ENCODE results near the gene TRAF7. TPM values are rescaled to one million over a fixed set of nuclear protein-coding genes. Genes with fewer than 3 reads are reported as not detected.

TRAF7 gene
- total RNA-seq, 2 experiments from 2014 or later, result 77.1 to 80.3 TPM

DNA sequence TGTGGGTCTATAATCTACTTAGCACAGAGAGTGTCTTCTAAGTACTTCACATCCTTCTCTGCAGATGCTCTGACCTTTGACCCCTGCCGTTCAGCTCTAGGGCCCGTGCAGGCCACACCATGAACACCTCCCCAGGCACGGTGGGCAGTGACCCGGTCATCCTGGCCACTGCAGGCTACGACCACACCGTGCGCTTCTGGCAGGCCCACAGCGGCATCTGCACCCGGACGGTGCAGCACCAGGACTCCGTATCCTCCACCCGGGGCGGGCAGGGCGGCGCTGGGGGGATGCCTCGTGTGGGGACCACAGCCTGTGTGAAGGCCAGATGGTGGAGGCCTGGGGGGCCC, 50.4 kb downstream of the TRAF7 start:
- Mint-ChIP-seq H3K36me3 (peaks cover 24% of the 10 kb centered on the region), H3K4me1 (ENCODE audit: low read depth) (peaks cover 26% of the 10 kb centered on the region), H3K4me3 (peak overlapping the region; percentile 84), H3K27ac (peak overlapping the region; percentile 77), H3K27me3 (no peaks in the 10 kb centered on the region), H3K9me3 (no peaks in the 10 kb centered on the region)
- intact Hi-C loops (cut with micrococcal nuclease), result loop anchor here (1.0 to 5.0 kb wide), 3 partner anchors 9 to 46 kb away; partner anchors contain the start of genes E4F1 and ECI1
- CTCF ChIA-PET, result interaction anchor here (0.7 to 1.3 kb wide), 2 partner anchors 9 to 46 kb away, joined by 3 to 4 read pairs; partner anchors contain the start of genes ECI1 and PGP
- POLR2A ChIA-PET, result interaction anchor here (1.4 to 2.1 kb wide), 2 partner anchors 8 to 46 kb away, joined by 6 to 13 read pairs; partner anchors contain the start of genes ECI1 and PGP
- no peak for DNase-seq

DNA sequence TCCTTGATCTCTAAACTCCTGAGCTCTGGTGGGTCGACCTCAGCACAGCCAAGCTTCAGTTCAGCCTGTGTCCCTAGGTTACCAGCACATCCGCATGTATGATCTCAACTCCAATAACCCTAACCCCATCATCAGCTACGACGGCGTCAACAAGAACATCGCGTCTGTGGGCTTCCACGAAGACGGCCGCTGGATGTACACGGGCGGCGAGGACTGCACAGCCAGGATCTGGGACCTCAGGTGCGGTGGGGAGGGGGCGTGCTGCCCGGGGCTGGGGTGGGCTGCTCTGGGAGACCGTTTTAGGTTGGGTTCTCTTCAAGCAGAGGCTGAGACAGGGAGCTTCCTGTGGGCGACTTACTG, 50.8 kb downstream of the TRAF7 start:
- peak overlapping the region; percentile 84 for H3K4me3 Mint-ChIP-seq
- peak overlapping the region; percentile 77 for H3K27ac Mint-ChIP-seq
- peaks cover 24% of the 10 kb centered on the region for H3K36me3 Mint-ChIP-seq
- intact Hi-C loops (cut with micrococcal nuclease), result loop anchor here (5.0 kb wide), 1 partner anchor 46 kb away; the partner anchor contains the start of gene ECI1
- no peaks in the 10 kb centered on the region for H3K9me3 Mint-ChIP-seq
- peaks cover 26% of the 10 kb centered on the region for H3K4me1 Mint-ChIP-seq (ENCODE audit: low read depth)
- CTCF ChIA-PET, result interaction anchor here (0.7 to 1.3 kb wide), 3 partner anchors 8 to 45 kb away, joined by 3 to 4 read pairs (median 3); partner anchors contain the start of genes ECI1 and PGP
- POLR2A ChIA-PET, result interaction anchor here (0.6 to 2.1 kb wide), 5 partner anchors 8 to 384 kb away, joined by 3 to 13 read pairs (median 4); partner anchors contain the start of genes ECI1, PGP and TRAF7
- DNase-seq, result no peak
- no peaks in the 10 kb centered on the region for H3K27me3 Mint-ChIP-seq

- H3K4me1 Mint-ChIP-seq (ENCODE audit: low read depth), result peaks cover 29% of the 10 kb centered on the region
- intact Hi-C loops (cut with micrococcal nuclease), result loop anchor here (5.0 kb wide), 1 partner anchor 45 kb away; the partner anchor contains the start of gene ECI1
- H3K9me3 Mint-ChIP-seq, result no peaks in the 10 kb centered on the region
- no peak for DNase-seq
- no peaks in the 10 kb centered on the region for H3K27me3 Mint-ChIP-seq
- peak overlapping the region; percentile 84 for H3K4me3 Mint-ChIP-seq
- POLR2A ChIA-PET, result interaction anchor here (0.6 to 2.1 kb wide), 4 partner anchors 7 to 384 kb away, joined by 3 to 13 read pairs (median 4); partner anchors contain the start of genes PGP and TRAF7
- peaks cover 24% of the 10 kb centered on the region for H3K36me3 Mint-ChIP-seq
- peak overlapping the region; percentile 77 for H3K27ac Mint-ChIP-seq
- CTCF ChIA-PET, result interaction anchor here (0.7 to 1.3 kb wide), 3 partner anchors 8 to 45 kb away, joined by 3 to 4 read pairs (median 3); partner anchors contain the start of genes ECI1 and PGP
Measured at GRCh38 chr16:2206780-2207433, 51.3 kb downstream of the TRAF7 start.

- Mint-ChIP-seq H3K36me3 (peaks cover 31% of the 10 kb centered on the region), H3K27ac (peak overlapping the region; percentile 54), H3K27me3 (no peaks in the 10 kb centered on the region), H3K4me1 (ENCODE audit: low read depth) (peaks cover 37% of the 10 kb centered on the region), H3K4me3 (peak overlapping the region; percentile 49), H3K9me3 (no peaks in the 10 kb centered on the region)
- no peak for DNase-seq
- POLR2A ChIA-PET, result no interaction called here
- intact Hi-C loops (cut with micrococcal nuclease), result loop anchor here (5.0 kb wide), 1 partner anchor 44 kb away; the partner anchor contains the start of gene ECI1
- CTCF ChIA-PET, result no interaction called here
Measured at GRCh38 chr16:2207872-2208271, 52.3 kb downstream of the TRAF7 start.

- Mint-ChIP-seq H3K4me3 (no peak overlapping the region), H3K36me3 (peaks cover 34% of the 10 kb centered on the region), H3K4me1 (ENCODE audit: low read depth) (peaks cover 41% of the 10 kb centered on the region), H3K27me3 (no peaks in the 10 kb centered on the region), H3K27ac (no peak overlapping the region), H3K9me3 (no peaks in the 10 kb centered on the region)
- DNase-seq, result no peak
- CTCF ChIA-PET, result no interaction called here
- POLR2A ChIA-PET, result no interaction called here
- intact Hi-C loops (cut with micrococcal nuclease), result loop anchor here (5.0 kb wide), 1 partner anchor 44 kb away; the partner anchor contains the start of gene ECI1
Measured at GRCh38 chr16:2208308-2208707, 52.7 kb downstream of the TRAF7 start.

DNA sequence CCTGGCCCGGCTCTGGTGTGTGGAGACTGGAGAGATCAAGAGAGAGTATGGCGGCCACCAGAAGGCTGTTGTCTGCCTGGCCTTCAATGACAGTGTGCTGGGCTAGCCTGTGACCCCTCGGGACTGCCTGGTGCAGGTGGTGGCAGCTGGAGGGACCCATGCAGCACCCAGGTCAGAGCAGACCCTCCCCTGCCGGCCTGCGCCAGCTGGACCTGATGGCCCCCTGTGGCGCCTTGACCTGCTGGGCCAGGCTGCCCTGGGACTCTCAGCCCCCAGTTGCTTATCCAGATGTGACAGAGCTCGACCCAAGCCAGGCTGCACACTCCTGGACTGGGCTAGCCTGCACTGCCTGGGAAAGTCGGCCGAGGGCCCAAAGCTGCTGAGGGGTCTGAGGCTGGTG, 53.2 kb downstream of the TRAF7 start:
- ChIA-PET POLR2A (no interaction called here), CTCF (no interaction called here)
- Mint-ChIP-seq H3K9me3 (no peaks in the 10 kb centered on the region), H3K4me3 (no peak overlapping the region), H3K36me3 (peaks cover 38% of the 10 kb centered on the region), H3K27me3 (no peaks in the 10 kb centered on the region), H3K4me1 (ENCODE audit: low read depth) (peaks cover 41% of the 10 kb centered on the region), H3K27ac (no peak overlapping the region)
- intact Hi-C loops (cut with micrococcal nuclease), result loop anchor here (5.0 kb wide), 1 partner anchor 44 kb away; the partner anchor contains the start of gene ECI1
- no peak for DNase-seq

GRCh38 chr16:2209258-2210008, 53.9 kb downstream of the TRAF7 start:
- no peak overlapping the region for H3K4me3 Mint-ChIP-seq
- POLR2A ChIA-PET, result no interaction called here
- CTCF ChIA-PET, result no interaction called here
- H3K27ac Mint-ChIP-seq, result no peak overlapping the region
- H3K4me1 Mint-ChIP-seq (ENCODE audit: low read depth), result peaks cover 39% of the 10 kb centered on the region
- H3K9me3 Mint-ChIP-seq, result no peaks in the 10 kb centered on the region
- no peak for DNase-seq
- no peaks in the 10 kb centered on the region for H3K27me3 Mint-ChIP-seq
- intact Hi-C loops (cut with micrococcal nuclease), result loop anchor here (5.0 kb wide), 1 partner anchor 43 kb away; the partner anchor contains the start of gene ECI1
- H3K36me3 Mint-ChIP-seq, result peaks cover 38% of the 10 kb centered on the region

DNA sequence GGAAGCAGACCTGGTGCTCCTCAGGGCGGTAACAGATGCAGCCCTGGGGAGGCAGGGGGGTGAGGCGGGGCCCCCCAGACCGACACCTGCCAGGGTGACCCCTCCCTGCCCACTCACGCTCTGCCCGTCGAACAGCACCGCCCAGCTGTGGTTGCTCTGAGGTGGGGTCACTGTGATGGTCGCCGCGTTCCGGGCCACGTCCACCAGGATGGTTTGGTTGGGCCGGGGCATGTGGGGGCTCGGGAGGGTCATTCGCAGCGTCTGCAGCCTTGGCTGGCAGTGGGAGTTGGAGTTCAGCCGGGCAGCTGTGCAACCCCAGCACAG, 54.4 kb downstream of the TRAF7 start:
- Mint-ChIP-seq H3K27me3 (no peaks in the 10 kb centered on the region), H3K27ac (no peak overlapping the region), H3K4me1 (ENCODE audit: low read depth) (peaks cover 35% of the 10 kb centered on the region), H3K9me3 (no peaks in the 10 kb centered on the region), H3K4me3 (no peak overlapping the region), H3K36me3 (peaks cover 36% of the 10 kb centered on the region)
- ChIA-PET CTCF (no interaction called here), POLR2A (no interaction called here)
- no peak for DNase-seq
- intact Hi-C loops (cut with micrococcal nuclease), result no loop called here

DNA sequence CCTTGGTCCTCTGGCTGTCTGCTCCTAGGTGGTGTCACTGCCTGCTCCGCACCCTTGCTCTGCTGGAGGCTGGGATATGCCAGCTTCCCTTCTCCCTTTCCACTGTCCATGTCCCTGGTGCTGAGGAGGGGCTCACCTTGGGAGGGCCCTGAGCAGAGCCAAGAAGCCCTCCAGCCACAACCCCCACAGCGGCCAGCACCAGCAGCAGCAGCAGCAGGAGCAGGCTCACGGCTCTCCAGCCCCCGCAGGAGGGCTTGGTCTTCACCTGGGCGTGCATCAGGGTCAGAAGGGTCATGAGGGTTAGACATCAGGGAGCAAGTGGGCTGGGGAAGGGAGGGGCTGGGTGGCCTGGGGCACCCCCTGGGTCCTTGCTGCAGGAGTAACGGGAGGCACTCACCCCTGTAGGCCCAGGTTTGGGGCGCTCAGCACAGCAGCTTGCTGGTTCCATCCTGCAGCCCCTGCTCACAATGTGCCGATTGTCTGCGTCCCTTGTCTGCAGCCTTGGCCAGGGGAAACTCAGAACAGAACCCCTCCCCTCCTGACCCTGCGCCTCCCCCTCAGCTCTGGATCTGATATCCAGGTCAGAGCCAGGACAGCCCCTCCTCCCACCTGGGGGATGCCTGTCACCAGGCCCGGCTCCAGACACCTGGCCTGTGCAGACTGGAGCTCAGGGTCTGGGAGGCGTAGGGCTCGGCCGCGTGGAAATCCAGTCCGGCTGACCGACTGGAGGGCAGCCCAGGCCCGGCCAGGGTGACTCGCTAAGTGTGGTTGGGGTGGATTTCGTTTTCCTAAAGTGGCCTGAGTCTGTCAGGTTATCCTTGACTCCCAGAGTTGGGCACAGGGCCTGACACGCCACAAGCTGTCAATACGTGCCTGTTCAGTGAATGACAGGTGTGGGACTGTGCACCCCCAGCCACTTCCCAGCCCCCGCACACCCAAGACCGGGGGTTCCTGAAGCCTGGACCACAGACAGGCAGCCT, 55.1 kb downstream of the TRAF7 start, which contains the start of gene BRICD5:
BRICD5 (minus strand) TSS at position 478 of the 980 bp plus-strand sequence; CDS start at position 448, 30 bp downstream.
- ChIA-PET CTCF (no interaction called here), POLR2A (no interaction called here)
- Mint-ChIP-seq H3K4me1 (ENCODE audit: low read depth) (peaks cover 37% of the 10 kb centered on the region), H3K4me3 (no peak within 1 kb of the TSS), H3K27me3 (no peaks in the 10 kb centered on the region), H3K9me3 (no peaks in the 10 kb centered on the region), H3K27ac (no peak within 1 kb of the TSS), H3K36me3 (peaks cover 36% of the 10 kb centered on the region)
- no peak for DNase-seq
- intact Hi-C loops (cut with micrococcal nuclease), result no loop called here

GRCh38 chr16:2211923-2212347, 56.4 kb downstream of the TRAF7 start:
- peaks cover 29% of the 10 kb centered on the region for H3K36me3 Mint-ChIP-seq
- intact Hi-C loops (cut with micrococcal nuclease), result no loop called here
- H3K9me3 Mint-ChIP-seq, result no peaks in the 10 kb centered on the region
- no peaks in the 10 kb centered on the region for H3K27me3 Mint-ChIP-seq
- CTCF ChIA-PET, result no interaction called here
- peak overlapping the region; percentile 29 for H3K4me3 Mint-ChIP-seq
- POLR2A ChIA-PET, result no interaction called here
- H3K4me1 Mint-ChIP-seq (ENCODE audit: low read depth), result peaks cover 29% of the 10 kb centered on the region
- no peak overlapping the region for H3K27ac Mint-ChIP-seq
- no peak for DNase-seq

All from activated CD4-positive, alpha-beta memory T cell treated with anti-CD3 and anti-CD28 coated beads for 36 hours (primary cell).